Activated CD4-positive, alpha-beta T cell treated with anti-CD3 and anti-CD28 coated beads for 4 hours (primary cell): ENCODE data around the gene EFNA2.
"Not testable (repeated sequence)": the region's sequence is repeated elsewhere in the genome, so short reads cannot be mapped to it uniquely, and the experiment has no call there.

Experiments
- DNase-seq, 2 donors: peaks; one replicate each; pipeline ENCODE4 v3.0.0-alpha.2; 2020

Gene EFNA2

GRCh38 chr19:1300744-1301490, 15.2 kb downstream of the EFNA2 start:
- DNase-seq = no peak

GRCh38 chr19:1302533-1303239, 17.0 kb downstream of the EFNA2 start:
- no peak for DNase-seq

- no peak for DNase-seq
Observed at GRCh38 chr19:1304197-1304924, 18.7 kb downstream of the EFNA2 start.

GRCh38 chr19:1305354-1305753, 19.7 kb downstream of the EFNA2 start:
- DNase-seq = not testable (repeated sequence)

GRCh38 chr19:1307320-1307719, 21.6 kb downstream of the EFNA2 start:
- no peak for DNase-seq

GRCh38 chr19:1307755-1308303, 22.2 kb downstream of the EFNA2 start:
- DNase-seq = no peak

- DNase-seq = no peak
Observed at GRCh38 chr19:1308718-1309117, 23.0 kb downstream of the EFNA2 start.

- DNase-seq = no peak
Observed at GRCh38 chr19:1309977-1310852, 24.5 kb downstream of the EFNA2 start.

- DNase-seq = no peak
Observed at GRCh38 chr19:1310853-1311180, 25.1 kb downstream of the EFNA2 start.

GRCh38 chr19:1311543-1312091, 25.9 kb downstream of the EFNA2 start:
- DNase-seq = no peak

GRCh38 chr19:1312767-1313694, 27.4 kb downstream of the EFNA2 start:
- no peak for DNase-seq

GRCh38 chr19:1313695-1314613, 28.3 kb downstream of the EFNA2 start:
- DNase-seq = no peak

GRCh38 chr19:1315470-1316166, 29.9 kb downstream of the EFNA2 start:
- peak; percentile 17 to 22 for DNase-seq

GRCh38 chr19:1316466-1316865, 30.8 kb downstream of the EFNA2 start:
- no peak for DNase-seq

- DNase-seq = no peak
Observed at GRCh38 chr19:1317274-1318003, 31.8 kb downstream of the EFNA2 start.

- no peak for DNase-seq
Observed at GRCh38 chr19:1318678-1319471, 33.2 kb downstream of the EFNA2 start.

- not testable (repeated sequence) for DNase-seq
Observed at GRCh38 chr19:1320282-1320650, 34.6 kb downstream of the EFNA2 start.

- DNase-seq = no peak
Observed at GRCh38 chr19:1321539-1321938, 35.9 kb downstream of the EFNA2 start.
